A549 (cell line): Measurements from ENCODE around the gene ANKRD65. TPM values are rescaled to one million over a fixed set of nuclear protein-coding genes. Genes with fewer than 3 reads are reported as not detected.
A peak's percentile ranks its signal among the peaks of the same experiment; 100 is the strongest.

Experiments used
- ATAC-seq, 2 experiments: fragments of 200-7000 bp in 1 of 2; fragments of >200 bp in 1 of 2; cut with Nextera tagmentation in 1 of 2; cut with Tn5 transposase in 1 of 2; 3 replicates each; pipeline versions ENCODE4 v1.8.0 to v1.9.1; 2018 to 2020; ENCODE audit warnings: mild to moderate bottlenecking in 1 of 2, moderate library complexity in 1 of 2
- CTCF ChIA-PET: fragments of 300-600 bp; sonication (Branson Sonifier 250); formaldehyde crosslinking; extraction: SDS; loops from one replicate; lab custom pipeline; 2021; ENCODE audit warnings: antibody characterized with exemption, inconsistent platforms; lab: Yijun Ruan, JAX
- POLR2A ChIA-PET: fragments of 350-600 bp; formaldehyde crosslinking; extraction: SDS; loops from one replicate; lab custom pipeline; 2021; ENCODE audit warnings: antibody characterized with exemption, inconsistent platforms; lab: Yijun Ruan, JAX
- DNase-seq, 2 experiments: peaks; one replicate each; pipeline versions ENCODE4 v3.0.0 to v3.0.0-alpha.2; 2011 to 2016; ENCODE audit warnings: low read depth in 1 of 2, low spot score in 1 of 2
- FAIRE-seq: peaks from 2 replicates; lab custom pipeline; 2011; peaks lifted over from hg19 to GRCh38; lab: Jason Lieb, UNC
- H3K27ac ChIP-seq, 2 experiments: fragments of >200 bp; sonication (Bioruptor Twin); formaldehyde crosslinking; 3 replicates each; pipeline ENCODE4 v1.5.1; 2016 to 2017
- H3K4me1 ChIP-seq: fragments of >200 bp; sonication (Bioruptor Twin); formaldehyde crosslinking; 3 replicates; pipeline ENCODE4 v1.6.1; 2016
- H3K4me2 ChIP-seq: fragments of >200 bp; sonication (Bioruptor Twin); formaldehyde crosslinking; 3 replicates; pipeline ENCODE4 v1.6.1; 2016
- H3K4me3 ChIP-seq: fragments of >200 bp; sonication (Bioruptor Twin); formaldehyde crosslinking; 3 replicates; pipeline ENCODE4 v1.5.1; 2016
- H3K9me3 ChIP-seq: fragments of >200 bp; sonication (Bioruptor Twin); formaldehyde crosslinking; 3 replicates; pipeline ENCODE4 v1.6.1; 2016
- BCL3 ChIP-seq: fragments of >200 bp; sonication (Bioruptor Twin); formaldehyde crosslinking; IDR thresholded peaks from 3 replicates; pipeline ENCODE4 v1.6.1; 2016
- CBX2 ChIP-seq: fragments of 200-600 bp; sonication (generic); IDR thresholded peaks from 2 replicates; pipeline ENCODE4 v1.6.1; 2016; ENCODE audit warnings: low read depth, mild to moderate bottlenecking, borderline replicate concordance
- CHD2 ChIP-seq: fragments of 150-350 bp; IDR thresholded peaks from 2 replicates; pipeline ENCODE4 v1.6.1; 2014; ENCODE audit warnings: low read length; ENCODE audit not compliant: partially characterized antibody
- E2F6 ChIP-seq: IDR thresholded peaks from 2 replicates; pipeline ENCODE4 v1.6.1; 2012; ENCODE audit warnings: low read depth, borderline replicate concordance
- EHMT2 ChIP-seq: fragments of 200-600 bp; sonication (generic); IDR thresholded peaks from 2 replicates; pipeline ENCODE4 v1.6.1; 2016; ENCODE audit warnings: antibody characterized with exemption, low read depth, mild to moderate bottlenecking, moderate library complexity
- ELK1 ChIP-seq: fragments of 150-350 bp; IDR thresholded peaks from 2 replicates; pipeline ENCODE4 v1.6.1; 2014; ENCODE audit warnings: low read depth, mild to moderate bottlenecking, low read length
- FOSL2 ChIP-seq, 2 experiments: fragments of 450-650 bp in 1 of 2; fragments of >200 bp in 1 of 2; sonication (Bioruptor Twin) in 1 of 2; formaldehyde crosslinking; IDR thresholded peaks; 2 replicates each; pipeline versions ENCODE4 v1.5.0 to v1.6.1; 2016 to 2020; ENCODE audit warnings: mild to moderate bottlenecking in 1 of 2, moderate library complexity in 1 of 2
- HDAC2 ChIP-seq: fragments of 200-600 bp; sonication (generic); IDR thresholded peaks from 2 replicates; pipeline ENCODE4 v1.6.1; 2016
- HOXB13 ChIP-seq: fragments of 250-450 bp; sonication (Bioruptor Pico); IDR thresholded peaks from 2 replicates; pipeline ENCODE4 v1.5.0; 2020; ENCODE audit warnings: low read depth, mild to moderate bottlenecking, moderate library complexity
- JUNB ChIP-seq: fragments of >200 bp; sonication (Bioruptor Twin); formaldehyde crosslinking; IDR thresholded peaks from 2 replicates; pipeline ENCODE4 v1.6.1; 2016
- KDM5A ChIP-seq: fragments of 200-600 bp; sonication (generic); IDR thresholded peaks from 2 replicates; pipeline ENCODE4 v1.6.1; 2016; ENCODE audit warnings: antibody characterized with exemption, mild to moderate bottlenecking
- MYC ChIP-seq: IDR thresholded peaks from 2 replicates; pipeline ENCODE4 v1.6.1; 2012; ENCODE audit warnings: mild to moderate bottlenecking, inconsistent platforms, low read length, improper control_type of control experiment, borderline replicate concordance
- PBX3 ChIP-seq: IDR thresholded peaks from 2 replicates; pipeline ENCODE4 v1.6.1; 2012
- PHF8 ChIP-seq: fragments of 200-600 bp; sonication (generic); IDR thresholded peaks from 2 replicates; pipeline ENCODE4 v1.6.1; 2016; ENCODE audit warnings: low read depth, mild to moderate bottlenecking, antibody characterized with exemption, moderate library complexity, borderline replicate concordance
- POLR2A ChIP-seq: IDR thresholded peaks from 2 replicates; pipeline ENCODE4 v1.6.1; 2012; ENCODE audit warnings: mild to moderate bottlenecking, low read length
- RNF2 ChIP-seq: fragments of 200-600 bp; sonication (generic); IDR thresholded peaks from 2 replicates; pipeline ENCODE4 v1.6.1; 2016; ENCODE audit warnings: low read depth, mild to moderate bottlenecking, antibody characterized with exemption, moderate library complexity, borderline replicate concordance
- SREBF2 ChIP-seq: fragments of 450-650 bp; IDR thresholded peaks from 2 replicates; pipeline ENCODE4 v1.6.1; 2014; ENCODE audit warnings: mild to moderate bottlenecking, moderate library complexity
- TFCP2L1 ChIP-seq: fragments of 250-450 bp; sonication (Bioruptor Pico); IDR thresholded peaks from 2 replicates; pipeline ENCODE4 v1.5.0; 2021; ENCODE audit warnings: mild to moderate bottlenecking
- USF2 ChIP-seq: fragments of 450-650 bp; IDR thresholded peaks from 2 replicates; pipeline ENCODE4 v1.6.1; 2014; ENCODE audit warnings: antibody characterized with exemption
- ZNF302 ChIP-seq: fragments of 250-450 bp; sonication (Bioruptor Pico); IDR thresholded peaks from 2 replicates; pipeline ENCODE4 v1.9.0; 2021; ENCODE audit warnings: inconsistent platforms, mild to moderate bottlenecking, moderate library complexity
- ZSCAN20 ChIP-seq: fragments of 250-450 bp; sonication (Bioruptor Pico); IDR thresholded peaks from 2 replicates; pipeline ENCODE4 v1.8.0; 2022; ENCODE audit warnings: mild to moderate bottlenecking, moderate library complexity
- WGBS: methylation state at CpG from one replicate; pipeline ENCODE4 v1.1.6; 2017; ENCODE audit errors: missing lambda C conversion rate; 5-methylcytosine and 5-hydroxymethylcytosine counted together
- polyA plus RNA-seq, 4 experiments: library from polyadenylated mRNA; depleted of rRNA in 3 of 4; stranded (reverse); fragments of >200 nt; fragmentation: RNase III in 1 of 4; extraction: RNeasy Plus Mini Kit Qiagen cat#74134 plus additional on column Dnase treatment in 1 of 4; gene quantifications; 2 replicates in 3 of 4; 3 replicates in 1 of 4; pipeline ENCODE4 v1.2.3, GENCODE V29; 2011 to 2017

ANKRD65 gene
- polyA plus RNA-seq, 2 of the 4 experiments (the other 2 are of a cell fraction) = 0.05 TPM; not detected in 1

- DNase-seq (no peak), FAIRE-seq (no peak), ATAC-seq (no peak)
- POLR2A ChIA-PET = interaction anchor here (0.8 kb wide), 1 partner anchor 24 kb away, joined by 3 read pairs; no protein-coding TSS in a partner anchor
- CTCF ChIA-PET = interaction anchor here (0.7 kb wide), 1 partner anchor 27 kb away, joined by 3 read pairs; no protein-coding TSS in a partner anchor
- no peaks in the 10 kb centered on the region for H3K9me3 ChIP-seq
- H3K4me1 ChIP-seq = peaks cover 14% of the 10 kb centered on the region
- H3K4me2 ChIP-seq = no peak overlapping the region
- TF ChIP-seq ZNF302 (CRISPR knock-in tag) (no peak), KDM5A (no peak), JUNB (no peak), TFCP2L1 (no peak), CBX2 (no peak), ELK1 (no peak), USF2 (no peak), PHF8 (no peak), PBX3 (no peak), EHMT2 (no peak), CHD2 (no peak), POLR2A (no peak)
- no peak overlapping the region for H3K4me3 ChIP-seq
- H3K27ac ChIP-seq = no peak overlapping the region
- WGBS = 95% methylated on average over 16 of the region's 16 CpGs
Observed at GRCh38 chr1:1377540-1378205, 43.4 kb downstream of the ANKRD65 start.

GRCh38 chr1:1376551-1377226, 44.4 kb downstream of the ANKRD65 start:
- ChIA-PET POLR2A (no interaction called here), CTCF (interaction anchor here (0.7 kb wide), 1 partner anchor 28 kb away, joined by 3 read pairs; no protein-coding TSS in a partner anchor)
- Histone ChIP-seq H3K4me3 (no peak overlapping the region), H3K4me1 (peaks cover 14% of the 10 kb centered on the region), H3K4me2 (peak overlapping the region; percentile 75; the same call in 2 of the 3 replicates), H3K27ac (no peak overlapping the region), H3K9me3 (no peaks in the 10 kb centered on the region)
- no peak for FAIRE-seq
- TF ChIP-seq FOSL2 (IDR thresholded peaks at IDR 0.05) (no peak), FOSL2 (CRISPR knock-in tag; IDR thresholded peaks at IDR 0.05) (no peak), MYC (no peak), HOXB13 (CRISPR knock-in tag) (no peak), E2F6 (no peak), RNF2 (no peak), BCL3 (no peak), ZSCAN20 (CRISPR knock-in tag) (no peak), SREBF2 (no peak), HDAC2 (no peak)
- 91% methylated on average over 5 of the region's 10 CpGs for WGBS
- no peak for DNase-seq
- no peak for ATAC-seq
